Activated effector memory CD4-positive, alpha-beta T cell treated with anti-CD3 and anti-CD28 coated beads, Interleukin-2, amount 50 U/mL, for 16 hours (primary cell): ENCODE data around the gene KRT72.
"Not testable (repeated sequence)": the region's sequence is repeated elsewhere in the genome, so short reads cannot be mapped to it uniquely, and the experiment has no call there.

Source experiments
- DNase-seq: peaks from one replicate; pipeline ENCODE4 v3.0.0-alpha.2; 2020

Gene KRT72

GRCh38 chr12:52606096-52606495, 4.8 kb upstream of the KRT72 start:
- no peak for DNase-seq

- no peak for DNase-seq
Observed at GRCh38 chr12:52605542-52605941, 4.3 kb upstream of the KRT72 start.

GRCh38 chr12:52604859-52605258, 3.6 kb upstream of the KRT72 start:
- DNase-seq: no peak

GRCh38 chr12:52603314-52603713, 2.1 kb upstream of the KRT72 start:
- DNase-seq: no peak

DNA sequence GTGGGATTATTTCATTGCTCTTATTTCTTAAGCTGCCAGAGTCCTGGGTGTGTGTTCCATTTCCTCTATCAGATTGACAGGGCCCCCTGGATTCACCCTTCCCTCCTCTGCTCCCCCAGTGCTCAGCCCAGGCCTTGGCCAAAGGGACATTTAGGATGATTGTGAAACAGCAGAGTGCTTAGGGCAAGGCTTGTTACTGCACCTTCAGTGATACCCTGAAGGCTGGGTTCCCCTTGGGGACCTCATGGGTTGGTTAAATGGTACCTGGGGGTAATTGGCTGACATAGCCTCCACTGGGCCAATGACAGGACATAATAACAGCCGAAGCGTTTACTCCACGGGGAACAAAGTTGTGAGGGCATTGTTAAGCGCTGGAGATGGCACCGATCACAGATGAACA, 1.3 kb upstream of the KRT72 start:
- DNase-seq: no peak

GRCh38 chr12:52601671-52602070, 408 bp upstream of the KRT72 start:
- DNase-seq: no peak

DNA sequence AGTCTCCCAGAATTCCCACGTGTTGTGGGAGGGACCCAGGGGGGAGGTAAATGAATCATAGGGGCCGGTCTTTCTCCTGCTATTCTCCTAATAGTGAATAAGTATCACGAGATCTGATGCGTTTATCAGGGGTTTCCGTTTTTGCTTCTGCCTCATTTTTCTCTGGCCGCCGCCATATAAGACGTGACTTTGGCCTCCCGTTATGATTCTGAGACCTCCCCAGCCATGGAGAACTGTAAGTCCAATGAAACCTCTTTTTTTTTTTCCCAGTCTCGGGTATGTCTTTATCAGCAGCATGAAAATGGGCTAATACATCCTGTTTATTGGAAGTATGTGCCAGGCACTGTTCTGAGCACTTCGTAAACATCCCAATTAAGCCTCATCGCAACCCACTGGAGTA, 788 bp downstream of the KRT72 start:
- DNase-seq: no peak

GRCh38 chr12:52600071-52600470, 1.2 kb downstream of the KRT72 start:
- no peak for DNase-seq

DNA sequence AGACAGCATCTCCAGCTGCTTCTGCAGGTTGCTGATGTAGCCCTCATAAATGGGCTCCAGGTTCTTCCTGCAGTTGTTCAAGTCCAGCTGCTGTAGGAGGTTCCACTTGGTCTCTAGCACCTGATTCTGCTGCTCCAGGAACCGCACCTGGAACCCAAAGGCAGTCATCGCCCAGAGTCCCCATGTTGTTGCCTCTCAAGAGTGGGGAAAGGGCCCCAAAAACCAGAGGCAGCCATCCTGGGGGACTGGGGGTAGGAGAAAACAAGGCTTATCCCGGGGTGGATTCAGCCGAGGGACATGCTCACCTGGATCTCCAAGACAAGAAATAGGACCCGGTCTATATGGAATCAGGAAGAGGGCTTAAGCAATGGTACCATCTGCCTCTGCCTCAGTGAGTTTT, 2.3 kb downstream of the KRT72 start:
- DNase-seq: no peak

DNA sequence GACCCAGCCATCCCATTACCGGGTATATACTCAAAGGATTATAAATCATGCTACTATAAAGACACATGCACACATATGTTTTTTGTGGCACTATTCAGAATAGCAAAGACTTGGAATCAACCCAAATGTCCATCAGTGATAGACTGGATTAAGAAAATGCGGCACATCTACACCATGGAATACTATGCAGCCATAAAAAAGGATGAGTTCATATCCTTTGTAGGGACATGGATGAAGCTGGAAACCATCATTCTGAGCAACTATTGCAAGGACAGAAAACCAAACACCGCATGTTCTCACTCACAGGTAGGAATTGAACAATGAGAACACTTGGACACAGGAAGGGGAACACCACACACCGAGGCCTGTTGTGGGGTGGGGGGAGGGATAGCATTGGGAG, 7.0 kb downstream of the KRT72 start:
- not testable (repeated sequence) for DNase-seq

DNA sequence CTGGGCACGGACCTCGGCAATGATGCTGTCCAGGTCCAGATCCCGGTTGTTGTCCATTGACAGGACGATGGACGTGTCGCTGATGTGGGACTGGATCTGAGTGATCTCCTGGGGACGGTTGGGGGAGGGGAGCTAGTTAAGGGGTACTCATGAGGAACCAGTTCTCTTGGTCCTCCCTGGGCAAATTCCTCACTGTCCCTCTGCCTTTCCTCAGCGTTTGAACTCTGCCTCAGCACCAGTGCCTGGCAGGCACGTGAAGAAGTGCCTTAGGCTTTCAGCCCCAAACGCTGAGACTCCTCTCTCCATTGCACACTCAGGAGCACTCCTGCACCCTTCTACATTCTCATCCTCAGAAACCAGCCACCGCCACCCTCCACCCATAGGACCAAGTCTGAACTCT, 9.7 kb downstream of the KRT72 start:
- DNase-seq: no peak

DNA sequence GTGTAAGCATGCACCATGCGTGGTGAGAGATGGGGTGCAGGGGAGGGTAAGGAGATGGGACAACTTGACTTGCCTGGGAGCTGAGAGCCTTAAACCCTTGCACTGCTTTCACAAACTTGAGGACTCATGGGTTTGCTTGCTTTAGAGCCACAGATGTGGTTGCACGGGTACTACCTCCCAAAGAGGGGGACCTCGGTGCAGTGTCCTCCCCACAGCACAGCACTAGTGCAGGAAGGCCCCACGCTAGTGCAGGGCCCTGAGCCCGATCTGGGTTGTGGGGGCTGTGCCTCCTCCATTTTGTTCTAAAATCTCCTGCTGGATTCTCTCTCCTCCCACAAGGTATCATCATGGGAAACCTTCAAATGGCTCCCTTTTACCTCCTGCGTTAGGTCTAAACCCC, 11.2 kb downstream of the KRT72 start:
- DNase-seq: peak; percentile 33

DNA sequence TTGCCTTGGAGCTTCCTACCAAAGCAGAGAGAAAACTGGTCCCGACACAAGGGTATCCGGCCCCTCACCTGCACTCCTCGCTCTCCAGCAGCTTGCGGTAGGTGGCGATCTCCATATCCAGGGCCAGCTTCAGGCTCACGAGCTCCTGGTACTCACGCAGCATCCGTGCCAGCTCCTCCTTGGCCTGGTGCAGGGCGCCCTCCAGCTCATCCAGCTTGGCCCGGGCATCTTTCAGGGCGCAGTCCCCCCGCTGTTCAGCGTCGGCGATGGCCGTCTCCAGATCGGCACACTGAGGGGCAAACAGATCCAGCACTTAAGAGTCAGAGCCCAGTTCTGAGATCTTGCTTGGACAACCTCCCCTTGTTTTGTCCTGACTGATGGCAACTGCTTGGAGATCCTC, 13.7 kb downstream of the KRT72 start:
- no peak for DNase-seq

GRCh38 chr12:52585946-52586345, 15.3 kb downstream of the KRT72 start:
- DNase-seq: peak; percentile 71

GRCh38 chr12:52585066-52585465, 16.2 kb downstream of the KRT72 start:
- DNase-seq: no peak

DNA sequence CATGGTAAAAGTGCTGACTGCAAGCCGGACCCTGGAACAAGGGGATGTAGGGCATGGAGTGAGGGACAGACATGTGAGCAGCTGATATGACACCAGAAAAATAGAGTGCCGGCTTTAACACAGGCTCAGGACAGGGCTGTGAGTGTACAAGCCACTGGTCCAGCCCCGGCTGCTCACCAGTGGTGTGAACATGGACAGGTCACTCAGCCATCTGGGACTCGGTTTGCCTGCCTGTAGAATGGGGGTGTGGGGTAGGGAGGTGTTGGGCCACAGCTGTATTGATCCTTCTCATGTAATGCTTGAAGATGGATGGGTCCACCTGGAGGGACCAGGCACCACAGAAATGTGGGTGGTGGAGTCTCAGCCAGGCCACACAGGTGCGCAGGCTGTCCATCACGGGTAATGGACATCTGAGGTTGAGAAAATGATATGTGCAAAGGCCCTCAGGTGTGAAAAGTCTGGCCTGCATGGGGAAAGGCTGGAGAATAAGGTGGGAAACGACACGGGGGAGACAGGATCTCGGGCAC, 17.0 kb downstream of the KRT72 start:
- DNase-seq: no peak

DNA sequence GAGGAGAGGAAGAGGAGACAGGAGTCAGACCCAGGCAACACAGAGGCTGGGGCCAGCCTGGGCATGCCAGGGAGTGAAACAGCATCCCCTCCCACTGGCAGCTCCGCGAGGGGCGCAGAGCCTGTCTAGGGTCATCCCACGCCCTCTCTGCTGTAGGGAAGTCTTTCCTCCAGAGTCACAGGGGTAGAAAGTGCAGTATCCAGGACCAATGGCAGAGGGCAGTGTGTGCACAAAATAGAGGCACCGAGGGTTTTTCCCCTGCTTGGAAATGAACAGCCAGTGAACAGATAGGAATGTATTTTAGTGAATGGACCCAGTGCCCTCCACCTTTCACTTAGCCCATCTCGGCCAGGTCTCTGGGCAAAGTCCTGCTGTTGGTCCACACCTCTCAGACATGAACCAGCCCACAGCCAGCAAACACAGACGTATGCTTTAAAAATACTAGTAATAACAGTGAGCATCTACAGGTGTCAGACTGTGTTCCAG, 18.2 kb downstream of the KRT72 start:
- peak; percentile 77 for DNase-seq

DNA sequence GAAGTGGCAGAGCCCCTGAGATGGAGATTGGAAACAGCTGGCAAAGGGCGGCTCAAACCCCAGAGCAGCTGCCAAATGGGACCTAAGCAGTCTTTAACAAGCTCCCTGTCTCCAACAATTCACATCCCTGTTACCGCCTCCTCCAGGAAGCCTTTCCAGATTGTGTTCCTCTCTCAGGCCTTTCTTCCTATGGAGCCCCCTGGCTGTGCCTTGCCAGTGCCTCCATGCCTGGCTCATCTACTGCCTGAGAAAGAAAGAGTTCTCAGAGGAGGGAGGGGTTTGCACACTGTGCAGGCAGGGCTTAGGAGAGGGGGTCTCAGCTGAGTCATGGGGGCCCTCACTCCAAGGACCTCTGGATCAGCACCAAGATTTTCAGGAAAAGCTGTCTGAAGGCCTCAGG, 18.8 kb downstream of the KRT72 start:
- DNase-seq: no peak

DNA sequence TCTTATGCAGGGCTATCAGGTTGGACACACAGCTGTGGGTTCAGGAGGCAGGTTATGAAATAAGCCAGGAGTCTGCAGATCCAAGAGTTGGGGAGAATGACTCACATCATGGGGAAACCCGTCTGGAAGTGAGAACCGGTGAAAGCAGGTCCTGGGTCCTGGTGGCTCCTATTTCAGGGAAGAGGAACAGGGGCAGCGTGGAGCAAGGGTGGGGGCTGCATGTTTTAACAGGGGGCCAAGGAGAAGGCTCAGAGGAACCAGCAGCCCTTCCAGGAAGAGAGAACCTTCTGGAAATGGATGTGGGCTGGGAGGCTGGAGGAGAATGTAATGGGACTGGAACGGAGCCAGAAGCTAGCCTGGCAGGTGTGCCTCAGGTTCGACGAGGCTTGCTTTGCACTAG, 19.8 kb downstream of the KRT72 start:
- DNase-seq: no peak

DNA sequence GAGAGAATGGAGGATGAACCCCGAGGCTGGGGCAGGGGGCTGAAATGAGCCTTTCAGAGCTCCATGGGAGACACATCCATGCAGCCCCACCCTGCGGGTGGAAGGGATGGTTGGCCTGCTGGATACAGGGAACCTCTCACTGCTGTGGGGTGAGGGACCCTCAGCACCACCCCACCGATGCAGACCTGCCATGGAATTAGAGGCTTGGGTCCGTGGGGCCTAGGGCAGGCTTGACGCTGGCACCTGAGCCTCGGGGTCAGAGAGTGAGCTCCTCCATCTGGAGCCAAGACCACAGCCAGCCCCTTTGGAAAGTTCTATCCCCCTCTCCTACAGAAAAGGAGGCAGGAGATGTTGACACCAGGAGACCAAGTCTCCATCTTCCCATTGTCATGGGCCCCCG, 20.2 kb downstream of the KRT72 start:
- DNase-seq: no peak

GRCh38 chr12:52580496-52580895, 20.8 kb downstream of the KRT72 start:
- no peak for DNase-seq

GRCh38 chr12:52579468-52580465, 21.5 kb downstream of the KRT72 start:
- DNase-seq: no peak

GRCh38 chr12:52578469-52578868, 22.8 kb downstream of the KRT72 start:
- peak; percentile 19 for DNase-seq

GRCh38 chr12:52577316-52577715, 23.9 kb downstream of the KRT72 start:
- DNase-seq: peak; percentile 27
